NCI-H1436 treated with DMSO at 0.1 percent for 48 hours (cell line): ENCODE data around the gene FAM118A.
"Not testable (repeated sequence)": the region's sequence is repeated elsewhere in the genome, so short reads cannot be mapped to it uniquely, and the experiment has no call there.

Experiments used
- DNase-seq: peaks from one replicate; lab custom pipeline; 2025; lab: John Stamatoyannopoulos, UW

FAM118A gene

GRCh38 chr22:45308957-45309421 is 745 bp upstream of the FAM118A start:
- DNase-seq: no peak

- no peak for DNase-seq
Measured at GRCh38 chr22:45310331-45310976, 720 bp downstream of the FAM118A start.

DNA sequence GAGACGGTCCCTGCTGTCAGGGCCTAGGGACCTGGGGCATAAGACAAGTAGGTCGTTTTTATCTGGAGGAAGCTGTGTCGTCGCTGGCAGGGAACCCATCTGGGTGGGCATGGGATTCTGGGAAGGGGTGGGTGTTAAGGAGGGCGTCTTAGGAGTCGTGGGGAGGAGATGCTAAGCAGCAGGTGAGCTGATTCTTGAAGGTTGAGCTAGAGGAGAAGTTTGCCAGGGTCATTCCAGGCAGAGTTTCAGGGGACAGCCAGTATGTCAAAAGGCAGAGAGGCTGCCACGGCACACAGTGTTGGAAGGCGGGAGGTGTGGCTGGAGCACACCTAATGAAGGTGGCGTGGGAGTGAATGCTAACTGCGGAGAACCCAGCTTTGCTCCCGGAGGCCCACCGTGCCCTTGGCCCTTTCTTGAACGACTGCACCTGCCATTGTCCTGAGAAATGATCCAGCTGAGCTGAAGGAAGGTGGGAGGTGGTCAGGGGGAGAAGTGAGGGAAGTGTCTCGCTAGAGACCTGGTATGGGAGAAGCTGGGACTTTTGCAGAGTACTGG is 1.3 kb downstream of the FAM118A start:
- DNase-seq: no peak

- DNase-seq: no peak
Measured at GRCh38 chr22:45312415-45312814, 2.7 kb downstream of the FAM118A start.

GRCh38 chr22:45312856-45313255 is 3.1 kb downstream of the FAM118A start:
- DNase-seq: no peak

DNA sequence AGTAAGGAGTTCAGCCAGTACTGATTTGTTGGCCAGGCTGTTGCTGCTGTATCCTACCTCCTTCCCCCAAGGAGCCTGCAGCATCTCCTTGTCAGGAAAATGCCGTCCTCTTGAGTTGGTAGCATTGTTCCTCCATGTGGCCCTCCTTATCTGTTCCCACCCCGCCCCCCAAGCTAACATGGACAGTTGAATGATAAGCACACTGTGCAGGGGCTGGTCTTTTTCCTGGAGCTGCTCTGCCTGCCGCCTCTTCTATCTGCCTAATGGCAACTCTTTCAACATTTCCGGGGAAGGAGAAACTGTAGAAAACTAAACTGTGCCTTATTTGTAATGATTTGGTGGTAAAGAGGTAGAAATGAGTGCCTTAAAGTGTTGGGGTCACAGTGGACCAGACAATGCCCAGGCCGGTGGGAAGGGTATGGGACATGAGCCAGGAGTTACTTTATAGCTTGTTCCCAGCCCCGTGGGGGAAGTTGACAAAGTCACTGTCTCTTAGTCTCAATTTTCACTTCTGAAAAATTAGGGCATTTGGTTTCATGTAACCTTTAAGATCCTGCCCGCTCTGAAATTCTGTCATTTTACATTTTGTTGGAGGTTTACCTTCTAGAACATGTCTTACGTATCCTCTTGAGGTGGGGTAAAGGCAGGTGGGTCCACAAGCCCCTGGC is 4.5 kb downstream of the FAM118A start:
- no peak for DNase-seq

DNA sequence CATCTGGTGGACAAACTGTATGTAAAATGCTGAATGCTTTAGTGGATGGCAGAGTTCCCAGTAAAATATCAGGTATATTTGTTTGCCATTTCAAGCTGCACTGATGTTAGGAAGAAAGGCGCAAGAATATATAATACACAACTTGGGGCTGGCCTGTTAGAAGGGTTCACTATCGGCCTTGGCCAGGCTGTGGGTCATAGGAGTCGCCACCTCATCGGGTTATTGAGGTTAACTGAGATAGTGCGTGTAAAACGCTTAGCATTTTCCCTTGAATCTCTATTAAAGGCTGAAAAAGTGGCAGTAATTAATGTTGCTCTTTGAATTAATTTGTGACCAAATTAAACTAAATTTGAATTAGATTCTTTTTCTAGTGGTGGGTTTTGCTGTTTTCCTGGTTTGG is 5.1 kb downstream of the FAM118A start:
- no peak for DNase-seq

DNA sequence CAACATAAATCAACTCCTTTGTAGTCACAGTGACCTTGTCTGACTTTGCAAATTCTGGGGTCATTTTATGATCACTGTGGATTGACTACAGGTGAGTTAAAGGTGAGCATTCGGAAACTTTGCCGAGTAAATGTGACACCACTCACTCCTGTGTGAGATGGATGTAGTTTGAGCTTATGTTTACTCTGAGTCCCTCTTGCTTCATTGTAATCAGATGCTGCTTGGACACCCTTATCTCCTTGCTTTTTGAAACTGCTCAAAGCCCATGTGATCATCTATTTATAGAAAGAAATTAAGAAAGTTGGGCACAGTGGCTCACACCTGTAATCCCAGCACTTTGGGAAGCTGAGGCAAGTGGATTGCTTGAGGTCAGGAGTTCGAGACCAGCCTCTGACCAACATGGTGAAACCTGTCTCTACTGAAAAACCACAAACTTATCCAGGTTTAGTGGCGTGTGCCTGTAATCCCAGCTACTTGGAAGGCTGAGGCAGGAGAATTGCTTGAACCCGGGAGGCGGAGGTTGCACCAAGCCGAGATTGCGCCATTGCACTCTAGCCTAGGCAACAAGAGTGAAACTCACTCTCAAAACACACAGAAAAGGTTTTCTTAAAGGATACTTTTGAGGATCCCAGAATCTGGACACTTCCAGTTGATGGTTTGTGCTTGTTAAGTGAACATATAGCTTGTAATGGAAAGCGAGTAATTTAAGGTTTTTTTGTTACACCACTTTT is 7.2 kb downstream of the FAM118A start:
- no peak for DNase-seq

- DNase-seq: peak; percentile 34
Measured at GRCh38 chr22:45317551-45318167, 7.9 kb downstream of the FAM118A start.

- peak; percentile 74 for DNase-seq
Measured at GRCh38 chr22:45318168-45318557, 8.4 kb downstream of the FAM118A start.

DNA sequence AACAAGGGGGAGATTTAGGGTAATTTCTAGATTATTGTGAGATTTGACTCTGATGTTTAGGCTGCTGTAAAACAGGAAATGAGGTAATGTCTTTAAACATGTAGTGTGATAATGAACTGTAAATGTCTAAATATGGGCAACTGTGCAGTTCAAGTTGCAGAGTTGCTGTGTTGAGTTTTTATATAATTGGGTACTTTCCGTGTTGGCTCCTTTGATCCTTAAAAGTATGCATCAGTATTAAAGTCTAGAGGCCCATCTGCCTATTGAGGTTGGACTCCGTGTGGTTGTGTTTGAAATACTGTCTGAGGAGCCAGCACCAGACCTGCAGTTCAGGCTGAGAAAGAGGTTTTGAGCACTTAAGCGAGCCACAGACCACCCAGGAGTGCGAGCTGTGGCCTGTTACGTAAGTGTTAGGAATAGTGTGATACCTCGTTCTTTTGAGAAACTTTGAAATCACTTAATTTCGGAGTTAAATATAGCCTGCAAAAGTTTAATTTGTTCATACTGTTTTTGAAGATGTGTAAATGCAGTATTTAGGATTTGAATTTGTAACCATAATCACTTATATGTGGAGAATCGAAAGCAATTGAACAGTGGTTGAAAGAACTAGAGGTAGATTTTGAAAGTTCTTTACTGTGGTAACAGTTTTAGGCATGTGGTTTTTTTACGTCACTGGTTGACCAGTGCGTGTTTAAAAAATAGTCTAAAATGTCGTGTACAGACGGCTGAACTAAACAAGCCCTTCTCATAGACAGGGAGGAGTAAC is 9.0 kb downstream of the FAM118A start:
- no peak for DNase-seq

DNA sequence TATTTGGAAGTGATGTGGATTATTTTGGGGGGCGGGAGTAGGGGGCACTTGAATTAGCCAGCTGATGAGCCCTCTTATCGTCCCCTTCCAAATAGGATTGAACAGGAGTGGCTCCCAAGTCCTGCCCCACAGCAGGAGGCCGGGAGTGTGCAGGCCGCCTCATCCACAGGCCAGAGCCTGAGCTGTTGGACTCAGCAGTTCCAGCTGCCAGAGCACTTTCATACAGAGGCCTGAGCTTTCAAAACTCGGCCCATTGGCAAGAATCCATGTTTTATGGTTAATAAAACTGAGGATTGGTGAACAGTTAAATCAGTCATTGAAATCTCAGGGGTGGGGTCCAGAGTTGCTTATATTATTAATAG is 9.6 kb downstream of the FAM118A start:
- DNase-seq: no peak

GRCh38 chr22:45320357-45320976 is 10.7 kb downstream of the FAM118A start:
- no peak for DNase-seq

- no peak for DNase-seq
Measured at GRCh38 chr22:45321827-45322226, 12.1 kb downstream of the FAM118A start.

- no peak for DNase-seq
Measured at GRCh38 chr22:45322873-45323525, 13.3 kb downstream of the FAM118A start.

GRCh38 chr22:45323695-45324094 is 14.0 kb downstream of the FAM118A start:
- DNase-seq: no peak

GRCh38 chr22:45324311-45324711 is 14.6 kb downstream of the FAM118A start:
- no peak for DNase-seq

DNA sequence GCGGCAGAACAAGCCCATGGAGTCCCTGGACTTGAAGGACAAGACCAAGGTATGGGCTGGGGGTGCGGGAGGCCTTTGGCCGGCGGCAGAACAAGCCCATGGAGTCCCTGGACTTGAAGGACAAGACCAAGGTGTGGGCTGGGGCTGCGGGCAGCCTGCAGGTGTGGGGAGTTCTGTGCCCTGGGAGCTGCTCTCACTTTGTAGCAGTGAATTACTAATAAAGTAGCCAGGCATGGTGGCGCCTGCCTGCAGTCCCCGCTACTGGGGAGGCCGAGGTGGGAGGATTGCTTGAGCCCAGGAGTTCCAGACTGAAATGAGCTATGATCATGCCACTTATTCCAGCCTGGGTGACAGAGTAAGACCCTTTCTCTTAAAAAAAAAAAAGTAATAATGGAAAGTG is 18.5 kb downstream of the FAM118A start:
- not testable (repeated sequence) for DNase-seq

- no peak for DNase-seq
Measured at GRCh38 chr22:45328822-45329529, 19.2 kb downstream of the FAM118A start.

DNA sequence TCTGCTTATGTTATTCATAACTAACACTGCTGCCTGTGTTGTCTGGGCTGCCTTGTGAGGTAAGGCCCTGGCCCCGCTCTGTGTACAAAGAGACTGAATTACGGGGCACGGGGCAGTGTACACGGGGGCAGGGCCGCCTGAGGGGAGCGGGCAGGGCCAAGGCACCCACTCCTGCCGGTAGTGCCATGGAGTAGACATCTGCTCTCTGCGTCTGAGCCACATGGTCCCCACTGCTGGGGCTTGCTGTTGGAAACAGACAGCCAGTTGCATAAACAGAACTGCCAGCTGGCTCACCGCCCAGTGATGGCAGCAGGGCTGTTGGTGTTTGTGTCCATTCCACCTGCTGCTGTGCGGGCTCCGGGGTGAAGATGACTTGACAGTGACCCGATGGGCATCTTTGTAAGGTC is 19.8 kb downstream of the FAM118A start:
- DNase-seq: no peak
